ENCODE measurements around the gene SIAH1.
"Not testable (repeated sequence)": the region's sequence is repeated elsewhere in the genome, so short reads cannot be mapped to it uniquely, and the experiment has no call there.

SIAH1 gene

GRCh38 chr16:48385253-48386150, at the start of gene SIAH1:
TSS of gene SIAH1 (minus strand) at chr16:48385413. CDS start at chr16:48362428, 22,985 bp downstream.
- DNase-seq = peak; percentile 93

- no peak for DNase-seq
Observed at GRCh38 chr16:48434653-48435317, 49.6 kb upstream of the SIAH1 start.

GRCh38 chr16:48433850-48434530, 48.8 kb upstream of the SIAH1 start:
- DNase-seq = no peak

GRCh38 chr16:48433116-48433849, 48.1 kb upstream of the SIAH1 start:
- DNase-seq = no peak

DNA sequence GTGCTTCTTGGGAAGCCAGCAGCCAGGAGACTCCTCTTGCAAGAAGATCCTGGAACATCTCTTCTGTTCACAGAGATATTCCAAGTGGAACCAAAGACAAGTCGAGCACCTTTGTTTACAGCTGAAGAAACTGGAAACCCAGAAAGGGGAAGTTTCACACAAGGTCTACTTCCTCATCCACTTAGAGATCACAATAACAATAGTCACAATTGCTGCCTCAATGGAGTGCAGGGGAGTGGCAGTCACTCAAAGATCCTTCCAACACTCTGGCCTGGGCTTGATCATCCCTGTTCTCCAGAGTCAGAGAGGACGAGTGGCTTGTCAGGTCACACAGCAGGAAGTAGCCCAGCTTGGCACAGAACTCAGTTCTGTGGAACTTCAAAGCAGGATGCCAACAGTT, 46.9 kb upstream of the SIAH1 start:
- no peak for DNase-seq

GRCh38 chr16:48430890-48431289, 45.7 kb upstream of the SIAH1 start:
- no peak for DNase-seq

- no peak for DNase-seq
Observed at GRCh38 chr16:48426244-48427141, 41.3 kb upstream of the SIAH1 start.

DNA sequence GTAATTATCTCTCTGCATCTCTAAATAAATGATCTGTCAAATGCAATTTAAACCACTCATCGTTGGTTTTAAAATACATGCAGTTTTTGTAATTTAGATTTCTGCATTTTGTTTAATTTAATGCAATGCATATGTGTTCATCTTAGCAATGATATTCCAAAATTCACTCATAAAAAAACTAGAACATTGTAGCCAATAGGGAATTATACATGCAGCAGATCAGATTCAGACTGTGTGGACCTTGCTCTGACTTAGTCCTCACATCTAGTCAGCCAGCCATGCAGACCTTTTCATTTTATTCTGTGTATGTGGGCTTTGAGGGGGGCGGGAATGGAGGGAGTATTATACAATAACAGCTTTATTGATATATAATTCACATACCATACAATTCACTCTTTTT, 37.3 kb upstream of the SIAH1 start:
- DNase-seq = no peak

- DNase-seq = no peak
Observed at GRCh38 chr16:48421741-48422140, 36.5 kb upstream of the SIAH1 start.

DNA sequence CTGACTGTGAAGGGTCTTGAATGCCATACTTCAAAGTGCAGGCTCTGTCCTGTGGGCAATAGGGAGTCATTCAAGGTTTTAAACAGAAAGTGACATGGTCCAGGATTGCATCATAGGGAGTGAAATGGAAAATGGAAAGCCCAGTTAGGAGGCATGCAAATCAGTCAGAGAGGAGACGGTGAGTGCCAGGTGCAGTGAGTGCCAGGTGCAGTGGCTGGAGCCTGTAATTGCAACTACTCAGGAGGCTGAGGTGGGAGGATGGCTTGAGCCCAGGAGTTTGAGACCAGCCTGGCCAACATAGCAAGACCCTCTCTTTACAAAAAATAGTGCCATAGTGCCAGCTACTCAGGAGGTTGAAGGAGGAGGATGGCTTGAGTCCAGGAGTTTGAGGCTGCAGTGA, 35.2 kb upstream of the SIAH1 start:
- DNase-seq = no peak

DNA sequence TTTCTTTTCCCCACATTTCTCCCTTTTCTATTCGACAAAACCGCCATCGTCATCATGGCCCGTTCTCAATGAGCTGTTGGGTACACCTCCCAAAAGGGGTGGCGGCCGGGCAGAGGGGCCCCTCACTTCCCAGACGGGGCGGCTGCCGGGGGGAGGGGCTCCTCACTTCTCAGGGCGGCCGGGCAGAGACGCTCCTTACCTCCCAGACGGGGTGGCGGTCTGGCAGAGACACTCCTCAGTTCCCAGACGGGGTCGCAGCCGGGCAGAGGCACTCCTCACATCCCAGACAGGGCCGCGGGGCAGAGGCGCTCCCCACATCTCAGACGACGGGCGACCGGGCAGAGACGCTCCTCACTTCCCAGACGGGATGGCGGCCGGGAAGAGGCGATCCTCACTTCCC, 31.4 kb upstream of the SIAH1 start:
- DNase-seq = not testable (repeated sequence)

DNA sequence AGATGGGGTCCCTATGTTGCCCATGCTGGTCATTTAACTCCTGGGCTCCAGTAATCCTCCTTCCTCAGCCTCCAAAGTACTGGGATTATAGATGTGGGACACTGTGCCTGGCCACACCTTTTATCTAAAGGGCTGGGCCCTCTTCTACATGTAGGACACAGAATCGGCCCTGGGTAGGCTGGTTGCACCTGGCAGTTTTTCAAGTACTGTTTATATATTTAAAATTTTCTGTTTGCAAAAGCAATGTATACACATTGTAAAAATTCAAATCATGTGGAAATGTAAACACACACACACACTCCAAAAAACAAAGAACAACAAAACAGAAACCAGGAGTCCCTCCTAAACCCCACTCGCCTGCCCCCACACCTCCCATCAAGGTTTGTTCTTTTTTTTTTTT, 28.1 kb upstream of the SIAH1 start:
- no peak for DNase-seq

DNA sequence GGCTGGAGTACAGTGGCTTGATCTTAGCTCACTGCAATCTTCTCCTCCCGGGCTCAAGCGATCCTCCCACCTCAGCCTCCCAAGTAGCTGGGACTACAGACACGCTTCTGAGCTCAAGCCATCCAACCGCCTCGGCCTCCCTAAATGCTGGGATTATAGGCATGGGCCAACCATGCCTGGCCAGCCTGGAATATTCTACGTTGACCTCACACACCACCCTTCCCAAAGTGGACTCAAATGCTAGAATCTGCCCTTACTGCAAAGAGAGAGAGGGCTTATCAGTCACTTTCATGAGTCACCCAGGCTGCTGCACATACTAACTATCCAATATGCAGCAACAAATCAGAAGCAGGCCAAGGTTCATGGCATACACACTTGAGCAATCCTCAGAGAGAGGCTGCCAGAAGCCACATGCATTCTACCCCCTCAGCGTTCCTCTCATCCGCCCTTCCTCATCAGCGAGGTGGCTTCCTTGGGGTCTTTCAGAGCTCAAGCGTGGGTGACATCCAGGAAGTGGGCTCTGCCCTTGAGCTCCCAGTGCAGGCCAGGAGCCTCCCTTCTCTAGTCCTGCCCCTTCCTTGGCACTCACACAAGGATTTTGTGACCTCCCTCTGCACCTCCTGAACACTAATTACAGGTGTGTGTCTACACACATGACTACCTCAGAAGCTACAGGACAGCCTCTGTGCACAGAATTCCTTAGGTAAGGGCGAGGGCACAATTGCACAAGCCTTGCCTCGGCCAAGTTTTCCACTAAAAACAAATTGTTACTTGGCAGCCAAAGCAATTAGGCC, 24.8 kb upstream of the SIAH1 start:
- peak; percentile 67 for DNase-seq

DNA sequence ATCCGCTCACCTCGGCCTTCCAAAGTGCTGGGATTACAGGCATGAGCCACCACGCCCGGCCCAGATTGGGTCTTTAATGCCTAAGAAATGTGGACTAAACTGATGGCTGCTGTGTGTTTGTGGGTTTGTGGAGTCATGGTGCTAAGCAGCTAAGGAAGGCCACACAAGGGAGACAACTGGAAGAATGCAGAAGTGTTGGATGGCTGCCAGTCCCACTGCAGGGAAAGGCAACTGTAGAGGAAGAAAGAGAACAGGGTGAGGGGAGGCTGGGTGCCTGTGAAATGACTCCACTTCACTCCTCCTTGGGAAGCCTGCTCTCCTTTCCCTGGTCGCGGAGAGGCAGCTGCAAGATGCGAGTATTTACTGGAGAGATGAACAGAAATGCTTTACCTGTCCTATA, 23.5 kb upstream of the SIAH1 start:
- no peak for DNase-seq

- DNase-seq = no peak
Observed at GRCh38 chr16:48405907-48406306, 20.7 kb upstream of the SIAH1 start.

GRCh38 chr16:48405153-48405552, 19.9 kb upstream of the SIAH1 start:
- DNase-seq = no peak

- not testable (repeated sequence) for DNase-seq
Observed at GRCh38 chr16:48402547-48402946, 17.3 kb upstream of the SIAH1 start.

GRCh38 chr16:48395375-48395774, 10.2 kb upstream of the SIAH1 start:
- DNase-seq = no peak

DNA sequence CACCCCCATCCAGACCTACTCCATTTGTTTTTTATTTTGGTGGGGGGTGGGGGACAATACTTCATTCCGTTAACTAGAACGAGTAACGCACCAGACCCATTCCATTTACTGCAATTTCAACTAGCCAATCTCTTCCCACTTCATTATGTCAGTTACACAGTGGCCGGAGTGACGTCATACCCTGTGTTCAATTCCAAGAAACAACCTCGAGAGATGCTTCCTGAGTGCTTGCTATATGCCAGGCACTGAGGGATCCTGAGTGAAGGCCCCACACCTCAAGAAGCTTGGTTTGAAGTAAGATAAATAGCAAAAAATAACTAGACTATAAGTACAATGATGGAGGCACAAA, 9.1 kb upstream of the SIAH1 start:
- DNase-seq = peak; percentile 56

GRCh38 chr16:48393485-48394354, 8.5 kb upstream of the SIAH1 start:
- peak; percentile 28 for DNase-seq

All from islet precursor cell (in vitro differentiated cells).